ENCODE data around the gene KRT17.
"Not testable (repeated sequence)": the region's sequence is repeated elsewhere in the genome, so short reads cannot be mapped to it uniquely, and the experiment has no call there.

Gene KRT17

GRCh38 chr17:41655611-41656111 lies 31.3 kb upstream of the KRT17 start:
- no peak for DNase-seq
- intact Hi-C loops (cut with DNase I): no loop called here

GRCh38 chr17:41654678-41655607 lies 30.6 kb upstream of the KRT17 start:
- intact Hi-C loops (cut with DNase I): no loop called here
- no peak for DNase-seq

- intact Hi-C loops (cut with DNase I): no loop called here
- no peak for DNase-seq
Observed at GRCh38 chr17:41653892-41654677, 29.7 kb upstream of the KRT17 start.

- no peak for DNase-seq
- intact Hi-C loops (cut with DNase I): no loop called here
Observed at GRCh38 chr17:41653421-41653820, 29.0 kb upstream of the KRT17 start.

- no peak for DNase-seq
- intact Hi-C loops (cut with DNase I): no loop called here
Observed at GRCh38 chr17:41652461-41652970, 28.1 kb upstream of the KRT17 start.

GRCh38 chr17:41651625-41652460 lies 27.5 kb upstream of the KRT17 start:
- DNase-seq: peak in 20 of 42 donors; percentile 15 to 78 (median 48)

GRCh38 chr17:41650794-41651624 lies 26.6 kb upstream of the KRT17 start:
- DNase-seq: no peak
- intact Hi-C loops (cut with DNase I): no loop called here

More at GRCh38 chr17:41651625-41652460, 27.5 kb upstream of the KRT17 start:
- intact Hi-C loops (cut with DNase I): no loop called here

GRCh38 chr17:41649923-41650519 lies 25.6 kb upstream of the KRT17 start:
- DNase-seq: no peak
- intact Hi-C loops (cut with DNase I): loop anchor here (5.0 kb wide), 1 partner anchor 103 kb away; no protein-coding TSS in a partner anchor

- intact Hi-C loops (cut with DNase I): loop anchor here (5.0 kb wide), 1 partner anchor 101 kb away; no protein-coding TSS in a partner anchor
- peak; percentile 72 to 93 (median 87) for DNase-seq
Observed at GRCh38 chr17:41648411-41649195, 24.2 kb upstream of the KRT17 start.

- peak; percentile 78 to 96 (median 90) for DNase-seq
- intact Hi-C loops (cut with DNase I): loop anchor here (5.0 kb wide), 1 partner anchor 101 kb away; no protein-coding TSS in a partner anchor
Observed at GRCh38 chr17:41647940-41648410, 23.6 kb upstream of the KRT17 start.

- intact Hi-C loops (cut with DNase I): loop anchor here (5.0 kb wide), 1 partner anchor 100 kb away; no protein-coding TSS in a partner anchor
- DNase-seq: peak in 2 of 42 donors; percentile 23 to 31
Observed at GRCh38 chr17:41647038-41647813, 22.9 kb upstream of the KRT17 start.

GRCh38 chr17:41642252-41643156 lies 18.1 kb upstream of the KRT17 start:
- DNase-seq: no peak
- intact Hi-C loops (cut with DNase I): no loop called here

- DNase-seq; intact Hi-C loops (cut with DNase I): not testable (repeated sequence)
Observed at GRCh38 chr17:41640596-41640995, 16.2 kb upstream of the KRT17 start.
